Measurements from ENCODE around the gene PRKAA1. TPM values are rescaled to one million over a fixed set of nuclear protein-coding genes. Genes with fewer than 3 reads are reported as not detected.

Gene PRKAA1
- total and polyA plus RNA-seq, 2 donors (not counting 1 experiment from before 2014, with no cell fraction given): 39.9 to 107 TPM

GRCh38 chr5:40834849-40835787, 36.9 kb upstream of the PRKAA1 start, which contains the start of gene RPL37:
Gene RPL37 (minus strand): TSS chr5:40835222. CDS start chr5:40835185, 37 bp downstream.
- Histone ChIP-seq H2AFZ (ENCODE audit: insufficient read depth, low read depth, low read length, poor library complexity, severe bottlenecking) (peak within 1 kb of the TSS; percentile 97), H3K4me3 (ENCODE audit: control extremely low read depth in 1 of 5, extremely low read depth in 1 of 5, insufficient read depth in 1 of 5, low read depth in 2 of 5, low read length in 4 of 5) (peak within 1 kb of the TSS; percentile 74 to 99 (median 89)), H3K27ac (ENCODE audit: low read length in 2 of 2) (peak within 1 kb of the TSS; percentile 85 to 91), H4K20me1 (ENCODE audit: control insufficient read depth, insufficient read depth, low read length, poor library complexity, severe bottlenecking) (peaks cover 22% of the 10 kb centered on the region), H3K4me1 (ENCODE audit: control insufficient read depth in 2 of 2, insufficient read depth in 2 of 2, low read length in 2 of 2) (peaks cover 21 to 23% of the 10 kb centered on the region in 2 donors), H3K36me3 (replicated peaks in 1 of 2; ENCODE audit: control extremely low read depth in 1 of 2, control insufficient read depth in 1 of 2, extremely low read depth in 1 of 2, insufficient read depth in 2 of 2, low read length in 1 of 2) (peaks cover 17 to 37% of the 10 kb centered on the region in 2 experiments), H3K4me2 (replicated peaks; ENCODE audit: low read depth, low read length, poor library complexity, severe bottlenecking) (peak within 1 kb of the TSS; percentile 82), H3K79me2 (ENCODE audit: control insufficient read depth, insufficient read depth, low read length) (no peaks in the 10 kb centered on the region), H3K9ac (ENCODE audit: low read length) (peak within 1 kb of the TSS; percentile 90), H3K27me3 (replicated peaks in 1 of 4; ENCODE audit: control extremely low read depth in 1 of 4, control insufficient read depth in 3 of 4, insufficient read depth in 4 of 4, low read length in 3 of 4) (no peaks in the 10 kb centered on the region), H3K9me3 (ENCODE audit: control extremely low read depth in 1 of 3, control insufficient read depth in 2 of 3, insufficient read depth in 1 of 3, low read length in 2 of 3) (peaks cover 0 to 7% (median 0%) of the 10 kb centered on the region in 3 donors)
- H3K27ac Mint-ChIP-seq: peak within 1 kb of the TSS; percentile 98
- DNase-seq (peak; percentile 95), ATAC-seq (ENCODE audit: low read depth) (peak; percentile 98)
- no peak for TF ChIP-seq EZH2 (IDR thresholded peaks at IDR 0.05; ENCODE audit: borderline replicate concordance, insufficient read depth, low read depth, low read length, poor library complexity, severe bottlenecking)
- no peak for TF ChIP-seq CTCF (IDR thresholded peaks at IDR 0.05)
- H3K4me3 Mint-ChIP-seq: peak within 1 kb of the TSS; percentile 99
- H3K27me3 Mint-ChIP-seq: no peaks in the 10 kb centered on the region
- ChIA-PET POLR2A (interaction anchor here (0.6 to 1.4 kb wide), 2 partner anchors 37 to 791 kb away, joined by 3 to 4 read pairs; partner anchors contain the start of gene PRKAA1), CTCF (interaction anchor here (1.8 kb wide), 1 partner anchor 36 kb away, joined by 4 read pairs; the partner anchor contains the start of gene PRKAA1)
- H3K4me1 Mint-ChIP-seq: peaks cover 43% of the 10 kb centered on the region
- WGBS (ENCODE audit: insufficient coverage): 8% methylated on average over 59 of the region's 61 CpGs
- no peaks in the 10 kb centered on the region for H3K9me3 Mint-ChIP-seq (ENCODE audit: insufficient read depth)
- intact Hi-C loops (cut with micrococcal nuclease): loop anchor here (1.0 to 10.0 kb wide), 7 partner anchors 37 to 1758 kb away; partner anchors contain the start of genes PRKAA1, PTGER4, RIMOC1 and TTC33
